ENCODE results near the gene THNSL1.
"Not testable (repeated sequence)": the region's sequence is repeated elsewhere in the genome, so short reads cannot be mapped to it uniquely, and the experiment has no call there.

Gene THNSL1

DNA sequence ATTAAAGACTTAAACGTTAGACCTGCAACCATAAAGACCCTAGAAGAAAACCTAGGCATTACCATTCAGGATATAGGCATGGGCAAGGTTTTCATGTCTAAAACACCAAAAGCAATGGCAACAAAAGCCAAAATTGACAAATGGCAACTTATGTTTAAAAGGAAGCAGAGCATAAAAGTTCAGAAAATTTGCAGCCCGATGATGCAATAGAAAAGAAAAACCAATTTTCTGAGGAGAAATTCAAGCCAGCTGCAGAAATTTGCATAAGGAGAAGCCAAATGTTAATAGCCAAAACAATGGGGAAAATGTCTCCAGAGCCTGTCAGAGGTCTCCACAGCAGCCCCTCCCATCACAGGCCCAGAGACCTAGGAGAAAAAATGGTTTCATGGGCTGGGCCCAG is 4.8 kb upstream of the THNSL1 start:
- DNase-seq: not testable (repeated sequence)

- no peak for DNase-seq
These were observed 1.8 kb upstream of the THNSL1 start for GRCh38 chr10:25014579-25014978.

GRCh38 chr10:25015828-25016375 is 510 bp upstream of the THNSL1 start, which contains the start of gene ENKUR:
Gene ENKUR, minus strand, starts transcription at chr10:25016158. Its CDS starts 222 bp downstream, at chr10:25015936.
- DNase-seq: peak; percentile 84

- DNase-seq: peak; percentile 28
These were observed 760 bp downstream of the THNSL1 start for GRCh38 chr10:25017154-25017590.

DNA sequence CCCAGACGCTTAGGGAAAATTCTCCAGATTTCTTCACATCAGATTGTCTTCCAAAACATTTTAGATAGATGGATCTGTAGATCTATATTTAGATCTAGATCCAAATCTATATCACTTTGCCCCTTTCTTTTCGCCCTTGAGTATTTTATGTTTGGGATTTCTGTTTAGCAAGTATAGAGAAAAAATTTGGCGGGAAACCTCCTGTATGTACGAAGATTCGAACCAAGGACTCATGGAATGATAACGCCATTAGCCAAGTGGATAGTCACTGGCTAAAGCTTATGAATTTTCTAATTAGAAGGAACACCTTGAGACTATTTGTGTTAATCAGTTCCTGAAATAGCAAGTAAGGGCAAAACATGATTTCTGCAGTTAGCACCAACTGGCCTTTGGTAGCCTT is 1.2 kb downstream of the THNSL1 start:
- DNase-seq: no peak

DNA sequence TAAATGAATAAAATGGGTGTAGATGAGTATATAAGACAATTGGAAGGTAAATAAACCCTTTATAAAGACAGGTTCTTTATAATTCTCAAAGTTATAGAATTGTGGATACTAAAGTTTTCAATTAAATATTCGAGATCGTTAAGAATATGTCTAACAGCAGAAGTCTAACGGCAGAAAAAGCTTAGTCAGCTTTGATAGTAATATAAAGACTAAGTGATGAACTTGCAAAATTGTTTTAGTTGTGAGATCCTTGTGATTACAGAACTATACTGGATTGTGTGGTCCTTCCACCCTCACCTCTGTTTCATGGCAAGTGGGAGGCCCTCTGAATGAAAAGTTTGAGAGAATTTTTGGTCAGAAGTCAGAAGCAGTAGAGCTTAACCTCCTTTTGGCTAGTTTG is 2.3 kb downstream of the THNSL1 start:
- no peak for DNase-seq

DNA sequence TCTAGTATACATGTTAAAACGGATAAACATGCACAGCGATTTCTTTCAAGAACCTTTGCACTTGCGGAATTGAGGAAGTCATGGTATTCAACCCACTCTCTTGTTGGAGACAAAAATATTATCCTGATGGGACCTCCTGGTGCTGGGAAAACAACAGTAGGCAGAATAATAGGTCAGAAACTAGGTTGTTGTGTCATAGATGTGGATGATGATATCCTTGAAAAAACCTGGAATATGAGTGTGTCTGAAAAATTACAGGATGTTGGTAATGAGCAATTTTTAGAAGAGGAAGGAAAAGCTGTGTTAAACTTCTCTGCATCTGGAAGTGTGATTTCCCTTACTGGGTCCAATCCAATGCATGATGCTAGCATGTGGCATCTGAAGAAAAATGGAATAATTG is 6.9 kb downstream of the THNSL1 start:
- DNase-seq: no peak

DNA sequence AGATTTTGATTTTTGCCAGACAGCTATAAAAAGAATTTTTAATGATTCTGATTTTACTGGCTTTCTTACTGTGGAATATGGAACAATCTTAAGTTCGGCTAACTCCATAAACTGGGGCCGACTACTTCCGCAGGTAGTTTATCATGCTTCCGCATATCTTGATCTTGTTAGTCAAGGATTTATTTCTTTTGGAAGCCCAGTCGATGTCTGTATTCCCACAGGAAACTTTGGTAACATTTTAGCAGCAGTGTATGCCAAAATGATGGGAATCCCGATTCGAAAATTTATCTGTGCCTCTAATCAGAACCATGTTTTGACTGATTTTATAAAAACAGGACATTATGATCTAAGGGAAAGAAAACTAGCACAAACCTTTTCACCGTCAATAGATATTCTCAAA is 8.1 kb downstream of the THNSL1 start:
- no peak for DNase-seq

DNA sequence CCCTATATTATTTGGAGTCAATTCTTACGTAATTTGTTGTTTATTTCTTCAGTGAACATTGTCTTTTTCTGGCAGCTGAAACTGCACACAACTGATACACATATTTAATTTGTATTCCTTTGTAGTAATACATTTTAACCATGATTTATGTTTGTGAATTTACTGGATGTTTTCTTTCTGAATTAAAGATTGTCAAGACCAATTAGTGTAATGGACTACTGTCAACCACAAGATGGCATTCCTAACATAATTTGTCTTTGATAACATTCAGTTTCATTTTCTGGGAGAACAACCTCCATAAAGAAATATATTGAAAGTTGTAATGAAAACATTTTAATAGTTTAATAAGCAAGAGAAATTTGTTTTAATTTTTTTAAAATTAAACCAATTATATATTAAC is 10.1 kb downstream of the THNSL1 start:
- DNase-seq: no peak

DNA sequence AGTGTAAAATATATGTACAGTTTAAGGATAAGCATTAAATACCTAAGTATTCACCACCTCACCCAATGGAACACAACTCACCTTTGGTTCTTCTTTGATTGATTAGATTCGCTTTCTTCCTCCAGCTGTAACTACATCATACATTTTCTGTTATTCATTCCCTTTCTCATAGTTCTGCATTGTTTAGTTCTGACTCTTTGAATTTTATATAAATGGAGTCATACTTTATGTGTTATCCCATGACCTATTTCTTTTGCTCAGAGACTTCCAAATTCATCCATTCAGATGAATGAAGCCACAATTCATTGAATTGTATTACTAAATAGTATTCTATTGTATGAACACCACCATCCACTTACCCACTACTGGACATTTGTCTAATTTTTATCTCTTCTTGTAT is 12.3 kb downstream of the THNSL1 start:
- no peak for DNase-seq

GRCh38 chr10:25029519-25029918 is 13.1 kb downstream of the THNSL1 start:
- no peak for DNase-seq

DNA sequence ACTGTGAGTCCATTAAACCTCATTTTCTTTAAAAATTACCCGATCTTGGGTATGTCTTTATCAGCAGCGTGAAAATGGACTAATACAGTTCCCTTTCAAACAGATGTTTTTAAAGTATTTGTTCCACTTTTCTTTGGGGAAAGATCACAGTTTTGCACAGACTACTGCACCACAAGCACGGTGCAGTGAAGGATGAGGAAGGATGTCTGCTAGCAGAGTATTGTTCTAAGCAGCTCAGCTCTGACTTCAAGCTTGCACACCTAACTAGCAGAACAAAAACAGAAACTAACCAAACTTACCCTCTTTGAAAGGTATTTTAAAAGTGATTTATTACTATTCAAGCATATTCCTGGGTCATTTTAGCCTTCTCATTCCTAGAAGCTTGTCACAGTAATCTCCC is 20.0 kb downstream of the THNSL1 start:
- DNase-seq: no peak

GRCh38 chr10:25038325-25038724 is 21.9 kb downstream of the THNSL1 start:
- no peak for DNase-seq

- DNase-seq: no peak
These were observed 23.1 kb downstream of the THNSL1 start for GRCh38 chr10:25039531-25039930.

DNA sequence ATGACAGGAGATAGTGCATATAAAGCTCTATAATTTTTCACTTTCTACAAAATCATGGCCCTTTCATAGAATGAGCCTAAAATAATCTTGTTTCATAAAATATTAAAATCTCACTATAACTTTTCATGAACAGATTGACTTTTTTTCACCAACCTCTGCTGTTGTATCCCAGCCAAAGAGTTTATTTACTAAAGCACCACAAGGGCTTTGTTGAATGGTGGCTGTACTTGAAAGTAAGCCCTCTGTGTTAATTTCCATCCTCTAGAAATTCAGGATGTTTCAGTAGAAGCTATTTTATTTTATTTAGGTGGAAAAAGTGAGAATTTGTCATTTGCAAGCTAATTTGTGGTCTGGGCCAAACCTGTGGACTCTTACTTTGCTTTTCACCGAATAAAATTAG is 30.2 kb downstream of the THNSL1 start:
- no peak for DNase-seq

- DNase-seq: no peak
These were observed 30.7 kb downstream of the THNSL1 start for GRCh38 chr10:25047088-25047487.

- DNase-seq: no peak
These were observed 31.3 kb downstream of the THNSL1 start for GRCh38 chr10:25047591-25048301.

GRCh38 chr10:25048450-25048849 is 32.0 kb downstream of the THNSL1 start:
- DNase-seq: no peak

DNA sequence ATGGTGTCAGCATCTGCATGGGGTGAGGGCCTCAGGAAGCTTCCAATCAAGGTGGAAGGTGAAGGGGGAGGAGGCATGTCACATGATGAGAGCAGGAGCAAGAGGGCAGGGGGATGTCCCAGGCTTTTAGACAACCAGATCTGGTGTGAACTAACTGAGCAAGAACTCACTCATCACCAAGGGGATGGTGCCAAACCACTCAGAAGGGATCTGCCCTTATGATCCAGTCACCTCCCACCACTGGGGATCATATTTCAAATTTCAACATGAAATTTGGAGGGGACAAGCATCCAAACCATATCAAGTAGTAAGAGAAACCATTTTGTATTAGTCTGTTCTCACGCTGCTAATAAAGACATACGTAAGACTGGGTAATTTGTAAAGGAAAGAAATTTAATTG is 33.6 kb downstream of the THNSL1 start:
- no peak for DNase-seq

GRCh38 chr10:25050402-25050801 is 34.0 kb downstream of the THNSL1 start:
- no peak for DNase-seq

GRCh38 chr10:25052012-25052411 is 35.6 kb downstream of the THNSL1 start:
- DNase-seq: no peak

GRCh38 chr10:25056726-25057125 is 40.3 kb downstream of the THNSL1 start:
- DNase-seq: no peak

GRCh38 chr10:25057886-25058285 is 41.5 kb downstream of the THNSL1 start:
- DNase-seq: no peak

DNA sequence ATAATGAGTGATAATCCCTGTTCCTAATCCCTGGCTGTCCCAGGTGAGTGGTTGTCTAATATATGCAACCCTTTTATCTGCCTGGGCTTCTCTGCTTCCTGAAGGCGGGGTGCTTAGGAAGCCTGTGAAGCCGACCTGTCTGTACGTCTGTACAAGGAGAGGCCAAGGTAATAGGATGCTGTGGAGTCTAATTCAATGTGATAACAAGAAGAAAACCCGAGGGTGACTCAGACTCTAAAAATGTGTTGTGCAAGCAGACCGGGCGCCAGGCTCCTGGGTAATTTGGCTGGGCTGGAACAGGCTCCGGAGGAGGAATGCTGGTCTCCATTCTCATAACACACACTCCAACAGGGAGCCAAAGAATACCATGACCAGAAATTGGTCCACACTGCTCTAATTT is 43.6 kb downstream of the THNSL1 start:
- no peak for DNase-seq

DNA sequence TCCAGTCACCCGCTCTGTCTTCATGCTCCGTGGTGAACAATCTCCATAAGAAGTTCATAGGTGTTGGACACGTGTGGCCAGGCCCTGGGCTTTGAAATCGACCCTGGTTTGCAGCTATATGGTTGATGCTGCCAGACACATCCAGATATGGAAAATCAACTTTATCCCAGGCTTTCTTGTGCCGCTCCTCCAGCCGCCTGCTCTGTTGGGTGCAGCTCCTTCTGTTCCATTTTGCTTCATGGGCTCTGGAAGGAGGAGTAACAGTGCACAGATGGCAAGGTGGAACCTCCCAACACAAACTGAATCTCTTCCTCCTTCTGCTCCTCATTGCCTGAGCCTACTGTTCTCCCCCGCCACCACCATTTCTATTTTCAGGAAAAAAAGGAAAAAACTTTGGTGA is 44.7 kb downstream of the THNSL1 start:
- DNase-seq: no peak
